GM23338 (cell line): ENCODE measurements around the gene GLCE. TPM values are rescaled to one million over a fixed set of nuclear protein-coding genes. Genes with fewer than 3 reads are reported as not detected.

ENCODE experiments used
- ATAC-seq: fragments of 200-7000 bp; cut with Tn5 transposase; 3 replicates; pipeline ENCODE4 v1.9.1; 2020
- DNase-seq: peaks from one replicate; pipeline ENCODE4 v3.0.0-alpha.2; 2015; ENCODE audit warnings: low spot score
- H2AFZ ChIP-seq: fragments of 200-600 bp; sonication (generic); 2 replicates; pipeline ENCODE4 v1.8.0; 2016; ENCODE audit warnings: antibody characterized with exemption, mild to moderate bottlenecking, moderate library complexity
- H3F3A ChIP-seq: fragments of 200-600 bp; sonication (generic); replicated peaks from 2 replicates; pipeline ENCODE4 v1.8.0; 2017; ENCODE audit warnings: antibody characterized with exemption, mixed run types, low read depth
- H3K27ac ChIP-seq: fragments of 200-600 bp; sonication (generic); 2 replicates; pipeline ENCODE4 v1.6.1; 2016; ENCODE audit warnings: low read depth
- H3K27me3 ChIP-seq: fragments of 200-600 bp; sonication (generic); 2 replicates; pipeline ENCODE4 v1.8.0; 2016; ENCODE audit warnings: mild to moderate bottlenecking, mixed run types, moderate library complexity; ENCODE audit not compliant: insufficient read depth
- H3K36me3 ChIP-seq: fragments of 200-600 bp; sonication (generic); 2 replicates; pipeline ENCODE4 v1.8.0; 2016; ENCODE audit warnings: mild to moderate bottlenecking; ENCODE audit not compliant: insufficient read depth
- H3K4me1 ChIP-seq: fragments of 200-600 bp; sonication (generic); 2 replicates; pipeline ENCODE4 v1.8.0; 2016; ENCODE audit warnings: mild to moderate bottlenecking, moderate library complexity; ENCODE audit not compliant: insufficient read depth
- H3K4me2 ChIP-seq: fragments of 200-600 bp; sonication (generic); 2 replicates; pipeline ENCODE4 v1.7.1; 2017; ENCODE audit warnings: mixed run types
- H3K4me3 ChIP-seq: fragments of 200-600 bp; sonication (generic); 2 replicates; pipeline ENCODE4 v1.6.1; 2016; ENCODE audit warnings: mixed run types
- H3K79me2 ChIP-seq: fragments of 200-600 bp; sonication (generic); replicated peaks from 2 replicates; pipeline ENCODE4 v1.8.0; 2017; ENCODE audit warnings: mild to moderate bottlenecking; ENCODE audit not compliant: insufficient read depth
- H3K9me2 ChIP-seq: fragments of 200-600 bp; sonication (generic); 2 replicates; pipeline ENCODE4 v1.8.0; 2017; ENCODE audit not compliant: insufficient read depth
- H4K20me1 ChIP-seq: fragments of 200-600 bp; sonication (generic); replicated peaks from 2 replicates; pipeline ENCODE4 v1.8.0; 2017; ENCODE audit warnings: mild to moderate bottlenecking; ENCODE audit not compliant: insufficient read depth
- H3K27ac Mint-ChIP-seq: 2 replicates; pipeline ENCODE4 v1.8.0; 2020; ENCODE audit warnings: inconsistent platforms, mild to moderate bottlenecking, moderate library complexity, mixed read lengths
- H3K27me3 Mint-ChIP-seq: 3 replicates; pipeline ENCODE4 v1.8.0; 2022; ENCODE audit warnings: low read depth, mild to moderate bottlenecking, moderate library complexity, mixed read lengths, inconsistent platforms; ENCODE audit not compliant: insufficient read depth, poor library complexity
- H3K36me3 Mint-ChIP-seq: 3 replicates; pipeline ENCODE4 v1.8.0; 2021; ENCODE audit warnings: low read depth, mild to moderate bottlenecking, inconsistent platforms, moderate library complexity, mixed read lengths
- H3K4me1 Mint-ChIP-seq: 3 replicates; pipeline ENCODE4 v1.8.0; 2020; ENCODE audit warnings: mild to moderate bottlenecking, inconsistent platforms, mixed read lengths
- H3K4me3 Mint-ChIP-seq: 3 replicates; pipeline ENCODE4 v1.8.0; 2021; ENCODE audit warnings: moderate library complexity, mild to moderate bottlenecking, inconsistent platforms, mixed read lengths
- H3K9me3 Mint-ChIP-seq: 3 replicates; pipeline ENCODE4 v1.8.0; 2020; ENCODE audit warnings: moderate library complexity, mild to moderate bottlenecking, inconsistent platforms, mixed read lengths
- CREB1 ChIP-seq: fragments of 250-450 bp; sonication (Bioruptor Pico); IDR thresholded peaks from 2 replicates; pipeline ENCODE4 v1.5.0; 2020; ENCODE audit warnings: low read depth, mild to moderate bottlenecking, moderate library complexity
- EZH2 ChIP-seq: fragments of 200-600 bp; sonication (generic); IDR thresholded peaks from one replicate; pipeline ENCODE4 v1.8.0; 2017; ENCODE audit warnings: antibody characterized with exemption, mild to moderate bottlenecking, low read depth; ENCODE audit not compliant: unreplicated experiment
- EZH2phosphoT487 ChIP-seq: fragments of 200-600 bp; sonication (generic); IDR thresholded peaks from one replicate; pipeline ENCODE4 v1.8.1; 2018; ENCODE audit warnings: antibody characterized with exemption; ENCODE audit not compliant: unreplicated experiment
- JUNB ChIP-seq: IDR thresholded peaks from one replicate; pipeline ENCODE4 v1.6.1; 2016; ENCODE audit warnings: antibody characterized with exemption; ENCODE audit not compliant: unreplicated experiment
- NANOG ChIP-seq: IDR thresholded peaks from 2 replicates; pipeline ENCODE4 v1.6.1; 2016; ENCODE audit warnings: antibody characterized with exemption, borderline replicate concordance
- STAT1 ChIP-seq: IDR thresholded peaks from one replicate; pipeline ENCODE4 v1.6.1; 2016; ENCODE audit warnings: antibody characterized with exemption; ENCODE audit not compliant: unreplicated experiment
- ZNF114 ChIP-seq: fragments of 250-450 bp; sonication (Bioruptor Pico); IDR thresholded peaks from 2 replicates; pipeline ENCODE4 v1.5.0; 2020; ENCODE audit warnings: mild to moderate bottlenecking, moderate library complexity
- polyA plus RNA-seq: library from polyadenylated mRNA; unstranded; fragments of >200 nt; fragmentation: Nextera tagmentation; extraction: Ambion mirVana; gene quantifications from 2 replicates; pipeline ENCODE4 v1.2.1, GENCODE V29; 2016
- total RNA-seq: library from RNA; depleted of rRNA; stranded (reverse); fragments of >200 nt; shearing (Covaris generic); gene quantifications from 2 replicates; pipeline ENCODE4 v1.2.3, GENCODE V29; 2014
- TF ChIP-seq, protein P1 (sequence below): fragments of 250-450 bp; sonication (Bioruptor Pico); IDR thresholded peaks from 2 replicates; pipeline ENCODE4 v1.5.0; 2020; ENCODE audit warnings: mild to moderate bottlenecking, moderate library complexity
- TF ChIP-seq, protein P2 (sequence below): IDR thresholded peaks from 2 replicates; pipeline ENCODE4 v1.6.1; 2016; ENCODE audit warnings: antibody characterized with exemption

GLCE gene
- total and polyA plus RNA-seq, 2 experiments from 2014 or later = 7.5 to 15.5 TPM

DNA sequence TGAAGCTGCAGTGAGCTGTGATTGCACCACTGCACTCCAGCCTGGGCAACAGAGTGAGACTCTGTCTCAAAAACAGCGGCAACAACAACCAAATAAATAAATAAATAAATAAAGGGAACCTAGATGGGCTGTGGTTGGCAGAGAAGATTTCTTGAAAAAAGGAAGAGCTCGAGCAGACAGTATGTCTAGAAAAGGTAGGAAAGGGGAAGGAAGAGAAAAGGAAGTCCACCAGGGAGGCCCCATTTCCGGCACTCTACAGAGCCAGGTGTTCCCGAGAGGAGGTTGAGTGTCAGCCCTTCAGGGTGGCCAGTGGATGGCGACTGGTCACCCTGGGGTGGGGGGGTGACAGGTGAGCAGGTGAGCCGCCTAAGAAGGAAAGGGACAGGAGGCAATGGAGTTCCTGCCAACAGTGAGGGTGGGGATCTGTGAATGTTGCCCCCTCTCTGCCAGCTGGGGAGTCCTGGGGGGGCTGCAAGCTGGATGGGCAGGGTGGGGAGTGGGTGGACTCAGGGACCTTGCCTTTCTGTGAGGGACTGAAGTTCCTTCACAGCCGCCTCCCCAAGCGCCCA lies 153.1 kb downstream of the GLCE start (continued):
- TF ChIP-seq, protein P1, sequence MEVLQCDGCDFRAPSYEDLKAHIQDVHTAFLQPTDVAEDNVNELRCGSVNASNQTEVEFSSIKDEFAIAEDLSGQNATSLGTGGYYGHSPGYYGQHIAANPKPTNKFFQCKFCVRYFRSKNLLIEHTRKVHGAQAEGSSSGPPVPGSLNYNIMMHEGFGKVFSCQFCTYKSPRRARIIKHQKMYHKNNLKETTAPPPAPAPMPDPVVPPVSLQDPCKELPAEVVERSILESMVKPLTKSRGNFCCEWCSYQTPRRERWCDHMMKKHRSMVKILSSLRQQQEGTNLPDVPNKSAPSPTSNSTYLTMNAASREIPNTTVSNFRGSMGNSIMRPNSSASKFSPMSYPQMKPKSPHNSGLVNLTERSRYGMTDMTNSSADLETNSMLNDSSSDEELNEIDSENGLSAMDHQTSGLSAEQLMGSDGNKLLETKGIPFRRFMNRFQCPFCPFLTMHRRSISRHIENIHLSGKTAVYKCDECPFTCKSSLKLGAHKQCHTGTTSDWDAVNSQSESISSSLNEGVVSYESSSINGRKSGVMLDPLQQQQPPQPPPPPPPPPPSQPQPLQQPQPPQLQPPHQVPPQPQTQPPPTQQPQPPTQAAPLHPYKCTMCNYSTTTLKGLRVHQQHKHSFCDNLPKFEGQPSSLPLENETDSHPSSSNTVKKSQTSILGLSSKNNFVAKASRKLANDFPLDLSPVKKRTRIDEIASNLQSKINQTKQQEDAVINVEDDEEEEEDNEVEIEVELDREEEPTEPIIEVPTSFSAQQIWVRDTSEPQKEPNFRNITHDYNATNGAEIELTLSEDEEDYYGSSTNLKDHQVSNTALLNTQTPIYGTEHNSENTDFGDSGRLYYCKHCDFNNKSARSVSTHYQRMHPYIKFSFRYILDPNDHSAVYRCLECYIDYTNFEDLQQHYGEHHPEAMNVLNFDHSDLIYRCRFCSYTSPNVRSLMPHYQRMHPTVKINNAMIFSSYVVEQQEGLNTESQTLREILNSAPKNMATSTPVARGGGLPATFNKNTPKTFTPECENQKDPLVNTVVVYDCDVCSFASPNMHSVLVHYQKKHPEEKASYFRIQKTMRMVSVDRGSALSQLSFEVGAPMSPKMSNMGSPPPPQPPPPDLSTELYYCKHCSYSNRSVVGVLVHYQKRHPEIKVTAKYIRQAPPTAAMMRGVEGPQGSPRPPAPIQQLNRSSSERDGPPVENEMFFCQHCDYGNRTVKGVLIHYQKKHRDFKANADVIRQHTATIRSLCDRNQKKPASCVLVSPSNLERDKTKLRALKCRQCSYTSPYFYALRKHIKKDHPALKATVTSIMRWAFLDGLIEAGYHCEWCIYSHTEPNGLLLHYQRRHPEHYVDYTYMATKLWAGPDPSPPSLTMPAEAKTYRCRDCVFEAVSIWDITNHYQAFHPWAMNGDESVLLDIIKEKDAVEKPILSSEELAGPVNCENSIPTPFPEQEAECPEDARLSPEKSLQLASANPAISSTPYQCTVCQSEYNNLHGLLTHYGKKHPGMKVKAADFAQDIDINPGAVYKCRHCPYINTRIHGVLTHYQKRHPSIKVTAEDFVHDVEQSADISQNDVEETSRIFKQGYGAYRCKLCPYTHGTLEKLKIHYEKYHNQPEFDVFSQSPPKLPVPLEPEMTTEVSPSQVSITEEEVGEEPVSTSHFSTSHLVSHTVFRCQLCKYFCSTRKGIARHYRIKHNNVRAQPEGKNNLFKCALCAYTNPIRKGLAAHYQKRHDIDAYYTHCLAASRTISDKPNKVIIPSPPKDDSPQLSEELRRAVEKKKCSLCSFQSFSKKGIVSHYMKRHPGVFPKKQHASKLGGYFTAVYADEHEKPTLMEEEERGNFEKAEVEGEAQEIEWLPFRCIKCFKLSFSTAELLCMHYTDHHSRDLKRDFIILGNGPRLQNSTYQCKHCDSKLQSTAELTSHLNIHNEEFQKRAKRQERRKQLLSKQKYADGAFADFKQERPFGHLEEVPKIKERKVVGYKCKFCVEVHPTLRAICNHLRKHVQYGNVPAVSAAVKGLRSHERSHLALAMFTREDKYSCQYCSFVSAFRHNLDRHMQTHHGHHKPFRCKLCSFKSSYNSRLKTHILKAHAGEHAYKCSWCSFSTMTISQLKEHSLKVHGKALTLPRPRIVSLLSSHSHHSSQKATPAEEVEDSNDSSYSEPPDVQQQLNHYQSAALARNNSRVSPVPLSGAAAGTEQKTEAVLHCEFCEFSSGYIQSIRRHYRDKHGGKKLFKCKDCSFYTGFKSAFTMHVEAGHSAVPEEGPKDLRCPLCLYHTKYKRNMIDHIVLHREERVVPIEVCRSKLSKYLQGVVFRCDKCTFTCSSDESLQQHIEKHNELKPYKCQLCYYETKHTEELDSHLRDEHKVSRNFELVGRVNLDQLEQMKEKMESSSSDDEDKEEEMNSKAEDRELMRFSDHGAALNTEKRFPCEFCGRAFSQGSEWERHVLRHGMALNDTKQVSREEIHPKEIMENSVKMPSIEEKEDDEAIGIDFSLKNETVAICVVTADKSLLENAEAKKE = no peak
- no peak for TF ChIP-seq EZH2
- no peak for TF ChIP-seq CREB1 (CRISPR knock-in tag)
- TF ChIP-seq STAT1 = no peak

- Histone ChIP-seq H3K4me3 (no peak overlapping the region), H3K79me2 (peaks cover 3% of the 10 kb centered on the region; the same call in 1 of the 2 replicates), H3K27ac (no peak overlapping the region), H3K36me3 (no peaks in the 10 kb centered on the region), H4K20me1 (no peaks in the 10 kb centered on the region; the same call in 1 of the 2 replicates), H3K9me2 (no peaks in the 10 kb centered on the region), H3K4me1 (no peaks in the 10 kb centered on the region; the same call in none of the 2 replicates), H3F3A (no peaks in the 10 kb centered on the region), H3K27me3 (no peaks in the 10 kb centered on the region), H3K4me2 (no peak overlapping the region), H2AFZ (no peak overlapping the region)
- H3K36me3 Mint-ChIP-seq = no peaks in the 10 kb centered on the region
- no peak for ATAC-seq
- peaks cover 1% of the 10 kb centered on the region for H3K27me3 Mint-ChIP-seq
- no peak overlapping the region for H3K4me3 Mint-ChIP-seq
- no peak overlapping the region for H3K27ac Mint-ChIP-seq
- DNase-seq = no peak
- no peaks in the 10 kb centered on the region for H3K9me3 Mint-ChIP-seq
- peaks cover 31% of the 10 kb centered on the region for H3K4me1 Mint-ChIP-seq
- TF ChIP-seq, protein P1 = no peak
- TF ChIP-seq ZNF114 (CRISPR knock-in tag) = no peak
- no peak for TF ChIP-seq JUNB
- TF ChIP-seq CREB1 (CRISPR knock-in tag) = no peak
- no peak for TF ChIP-seq EZH2phosphoT487
- no peak for TF ChIP-seq STAT1
- TF ChIP-seq NANOG = no peak
- TF ChIP-seq, protein P2, sequence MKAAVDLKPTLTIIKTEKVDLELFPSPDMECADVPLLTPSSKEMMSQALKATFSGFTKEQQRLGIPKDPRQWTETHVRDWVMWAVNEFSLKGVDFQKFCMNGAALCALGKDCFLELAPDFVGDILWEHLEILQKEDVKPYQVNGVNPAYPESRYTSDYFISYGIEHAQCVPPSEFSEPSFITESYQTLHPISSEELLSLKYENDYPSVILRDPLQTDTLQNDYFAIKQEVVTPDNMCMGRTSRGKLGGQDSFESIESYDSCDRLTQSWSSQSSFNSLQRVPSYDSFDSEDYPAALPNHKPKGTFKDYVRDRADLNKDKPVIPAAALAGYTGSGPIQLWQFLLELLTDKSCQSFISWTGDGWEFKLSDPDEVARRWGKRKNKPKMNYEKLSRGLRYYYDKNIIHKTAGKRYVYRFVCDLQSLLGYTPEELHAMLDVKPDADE = no peak
Measured at GRCh38 chr15:69314131-69314530, 153.7 kb downstream of the GLCE start.
